Lower lobe of right lung (tissue), 2 donors: Measurements from ENCODE around the gene PTPRN2. TPM values are rescaled to one million over a fixed set of nuclear protein-coding genes. Genes with fewer than 3 reads are reported as not detected.
"Not testable (repeated sequence)": the region's sequence is repeated elsewhere in the genome, so short reads cannot be mapped to it uniquely, and the experiment has no call there.

Experiments
- ATAC-seq, 2 donors: fragments of 200-7000 bp; cut with Tn5 transposase; one replicate each; pipeline ENCODE4 v1.9.1; 2020 to 2022; ENCODE audit warnings: mild to moderate bottlenecking in 2 of 2, moderate library complexity in 2 of 2
- DNase-seq: peaks from one replicate; pipeline ENCODE4 v3.0.0-alpha.2; 2020
- H3K27ac ChIP-seq: fragments of 200-600 bp; one replicate; pipeline ENCODE4 v1.8.0; 2022
- H3K27me3 ChIP-seq: fragments of 200-600 bp; one replicate; pipeline ENCODE4 v1.8.0; 2022; ENCODE audit warnings: low read depth
- H3K36me3 ChIP-seq: fragments of 200-600 bp; one replicate; pipeline ENCODE4 v1.8.0; 2022; ENCODE audit warnings: mild to moderate bottlenecking
- H3K4me1 ChIP-seq: fragments of 200-600 bp; one replicate; pipeline ENCODE4 v1.8.0; 2022
- H3K4me3 ChIP-seq: fragments of 200-600 bp; one replicate; pipeline ENCODE4 v1.8.0; 2022; ENCODE audit warnings: mild to moderate bottlenecking
- H3K9me3 ChIP-seq: fragments of 200-600 bp; one replicate; pipeline ENCODE4 v1.8.0; 2022
- CTCF ChIP-seq: fragments of 200-600 bp; IDR thresholded peaks from one replicate; pipeline ENCODE4 v1.8.0; 2022; ENCODE audit warnings: antibody characterized with exemption, mild to moderate bottlenecking
- intact Hi-C: fragments of 100-400 bp; cut with DNase I; formaldehyde crosslinking; loops from one replicate; pipeline ENCODE4 v1.11.0; 2022
- total RNA-seq: library from RNA; stranded (reverse); fragmentation: NEBNext Ultra II Directional; extraction: Animal tissue kit (Norgen Biotek cat#: 25700); gene quantifications from one replicate; pipeline ENCODE4 v1.2.1, GENCODE V29; 2021
- donor health status: DM: no; HTN: yes; CAD: no; lungs with severe emphysema.

PTPRN2 gene
- total RNA-seq, 1 donor from 2014 or later: 6.8 TPM

DNA sequence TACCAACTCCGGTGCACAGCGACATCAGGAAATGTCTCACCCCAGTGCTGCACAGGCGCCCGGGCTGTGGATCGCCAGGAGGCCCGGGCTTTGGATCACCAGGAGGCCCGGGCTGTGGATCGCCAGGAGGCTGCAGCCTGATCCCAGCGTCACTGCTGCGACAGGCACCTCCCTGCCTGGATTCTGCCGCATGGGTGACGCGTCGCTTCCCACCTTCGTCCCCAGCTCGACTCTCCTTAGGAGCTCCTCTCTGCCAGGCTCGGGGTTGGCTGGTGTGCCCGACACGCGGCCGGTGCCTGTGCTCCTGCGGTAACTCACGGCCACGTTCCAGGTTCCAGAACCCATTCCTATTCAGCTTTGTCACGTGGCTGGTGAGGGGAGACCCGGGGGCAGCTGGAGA, 993.3 kb downstream of the PTPRN2 start:
- intact Hi-C loops: no loop called here
- H3K27me3 ChIP-seq: no peaks in the 10 kb centered on the region
- no peak for TF ChIP-seq CTCF
- H3K4me3 ChIP-seq: no peak overlapping the region
- H3K9me3 ChIP-seq: no peaks in the 10 kb centered on the region
- no peaks in the 10 kb centered on the region for H3K4me1 ChIP-seq
- no peaks in the 10 kb centered on the region for H3K36me3 ChIP-seq
- DNase-seq: no peak
- H3K27ac ChIP-seq: no peak overlapping the region
- ATAC-seq: no peak

DNA sequence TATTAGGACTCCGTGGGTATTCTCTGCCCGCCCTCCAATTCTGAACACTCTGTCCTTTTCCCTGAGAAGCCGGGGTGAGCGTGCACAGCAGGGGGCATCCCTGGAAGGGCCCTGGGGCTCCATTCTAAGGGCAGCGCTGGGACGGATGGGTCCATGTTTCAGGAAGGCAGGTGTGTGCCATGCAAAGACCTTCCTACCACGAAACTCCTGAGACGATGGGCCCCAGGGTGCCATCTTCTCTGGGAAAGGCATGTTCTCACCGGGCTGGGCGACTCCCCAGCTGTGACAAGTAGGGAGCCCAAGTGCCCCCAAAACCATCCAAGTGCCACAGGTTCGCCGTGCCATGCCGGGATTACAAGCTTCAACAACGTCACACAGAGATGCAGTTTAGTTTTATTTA, 994.1 kb downstream of the PTPRN2 start:
- no peak overlapping the region for H3K27ac ChIP-seq
- no peaks in the 10 kb centered on the region for H3K36me3 ChIP-seq
- intact Hi-C loops: no loop called here
- no peaks in the 10 kb centered on the region for H3K4me1 ChIP-seq
- no peaks in the 10 kb centered on the region for H3K27me3 ChIP-seq
- no peak for TF ChIP-seq CTCF
- no peak overlapping the region for H3K4me3 ChIP-seq
- no peaks in the 10 kb centered on the region for H3K9me3 ChIP-seq
- ATAC-seq (no peak), DNase-seq (no peak)

DNA sequence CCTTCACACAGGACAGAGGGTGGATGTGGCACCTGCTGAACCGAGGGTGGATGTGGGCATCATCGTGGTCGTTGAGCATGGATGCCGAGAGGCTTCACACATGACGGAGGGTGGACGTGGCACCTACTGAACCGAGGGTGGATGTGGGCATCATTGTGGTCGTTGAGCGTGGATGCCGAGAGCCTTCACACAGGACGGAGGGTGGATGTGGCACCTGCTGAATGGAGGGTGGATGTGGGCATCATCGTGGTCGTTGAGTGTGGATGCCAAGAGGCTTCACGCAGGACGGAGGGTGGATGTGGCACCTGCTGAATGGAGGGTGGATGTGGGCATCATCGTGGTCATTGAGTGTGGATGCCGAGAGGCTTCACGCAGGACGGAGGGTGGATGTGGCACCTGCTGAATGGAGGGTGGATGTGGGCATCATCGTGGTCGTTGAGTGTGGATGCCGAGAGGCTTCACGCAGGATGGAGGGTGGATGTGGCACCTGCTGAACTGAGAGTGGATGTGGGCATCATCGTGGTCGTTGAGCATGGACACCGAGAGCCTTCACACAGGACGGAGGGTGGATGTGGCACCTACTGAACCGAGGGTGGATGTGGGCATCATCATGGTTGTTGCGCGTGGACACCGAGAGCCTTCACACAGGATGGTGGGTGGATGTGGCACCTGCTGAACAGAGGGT, 994.8 kb downstream of the PTPRN2 start:
- DNase-seq, ATAC-seq: not testable (repeated sequence)

DNA sequence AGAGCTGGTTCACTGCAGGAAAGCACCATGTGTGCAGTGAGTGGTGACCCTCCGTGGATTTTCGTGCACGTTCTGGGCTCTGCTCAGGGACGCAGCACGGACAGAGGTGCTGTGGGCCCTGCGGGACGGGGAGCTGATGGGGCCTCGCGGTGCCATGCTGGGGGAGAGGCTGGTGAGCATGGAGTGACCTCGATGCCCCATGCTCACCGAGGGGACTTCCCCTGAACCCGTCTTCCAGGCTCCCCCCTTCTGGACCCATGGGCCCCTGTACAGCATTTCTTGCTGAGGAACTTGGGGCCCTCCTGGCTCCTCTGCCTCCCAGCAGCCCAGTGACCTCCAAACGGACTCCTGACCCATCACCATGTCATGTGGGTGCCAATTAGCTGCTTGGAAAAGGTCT, 997.1 kb downstream of the PTPRN2 start:
- Histone ChIP-seq H3K4me3 (no peak overlapping the region), H3K36me3 (no peaks in the 10 kb centered on the region), H3K4me1 (no peaks in the 10 kb centered on the region), H3K9me3 (peaks cover 2% of the 10 kb centered on the region), H3K27me3 (peaks cover 6% of the 10 kb centered on the region), H3K27ac (no peak overlapping the region)
- ATAC-seq (no peak), DNase-seq (no peak)
- TF ChIP-seq CTCF: no peak
- intact Hi-C loops: no loop called here

More for the DNA sequence above, 994.8 kb downstream of the PTPRN2 start:
- H3K36me3 ChIP-seq, H3K9me3 ChIP-seq, H3K27me3 ChIP-seq, H3K4me3 ChIP-seq, H3K4me1 ChIP-seq, H3K27ac ChIP-seq, intact Hi-C loops: not testable (repeated sequence)

DNA sequence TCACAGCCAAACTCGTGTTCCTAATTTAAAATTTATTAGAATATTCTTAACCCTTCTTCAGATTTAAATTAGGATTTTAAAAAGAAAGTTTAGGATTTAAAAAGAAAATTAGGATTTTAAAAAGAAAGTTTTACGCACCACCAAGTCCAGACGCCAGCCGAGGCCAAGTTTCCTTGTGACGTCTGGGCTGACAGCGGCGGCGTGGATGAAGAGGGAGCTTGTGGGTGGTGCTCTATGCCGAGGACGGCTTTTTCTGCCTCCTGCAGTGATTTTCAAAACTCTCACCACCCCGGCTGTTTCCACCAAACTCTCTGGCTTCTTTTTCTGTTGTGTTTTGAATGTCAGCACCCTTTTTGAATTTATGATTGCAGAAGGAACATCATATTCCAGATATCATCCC, 997.9 kb downstream of the PTPRN2 start:
- H3K27me3 ChIP-seq: peaks cover 6% of the 10 kb centered on the region
- no peak for DNase-seq
- intact Hi-C loops: no loop called here
- H3K36me3 ChIP-seq: no peaks in the 10 kb centered on the region
- ATAC-seq: no peak
- no peaks in the 10 kb centered on the region for H3K4me1 ChIP-seq
- H3K27ac ChIP-seq: no peak overlapping the region
- TF ChIP-seq CTCF: no peak
- H3K9me3 ChIP-seq: peaks cover 4% of the 10 kb centered on the region
- H3K4me3 ChIP-seq: no peak overlapping the region

DNA sequence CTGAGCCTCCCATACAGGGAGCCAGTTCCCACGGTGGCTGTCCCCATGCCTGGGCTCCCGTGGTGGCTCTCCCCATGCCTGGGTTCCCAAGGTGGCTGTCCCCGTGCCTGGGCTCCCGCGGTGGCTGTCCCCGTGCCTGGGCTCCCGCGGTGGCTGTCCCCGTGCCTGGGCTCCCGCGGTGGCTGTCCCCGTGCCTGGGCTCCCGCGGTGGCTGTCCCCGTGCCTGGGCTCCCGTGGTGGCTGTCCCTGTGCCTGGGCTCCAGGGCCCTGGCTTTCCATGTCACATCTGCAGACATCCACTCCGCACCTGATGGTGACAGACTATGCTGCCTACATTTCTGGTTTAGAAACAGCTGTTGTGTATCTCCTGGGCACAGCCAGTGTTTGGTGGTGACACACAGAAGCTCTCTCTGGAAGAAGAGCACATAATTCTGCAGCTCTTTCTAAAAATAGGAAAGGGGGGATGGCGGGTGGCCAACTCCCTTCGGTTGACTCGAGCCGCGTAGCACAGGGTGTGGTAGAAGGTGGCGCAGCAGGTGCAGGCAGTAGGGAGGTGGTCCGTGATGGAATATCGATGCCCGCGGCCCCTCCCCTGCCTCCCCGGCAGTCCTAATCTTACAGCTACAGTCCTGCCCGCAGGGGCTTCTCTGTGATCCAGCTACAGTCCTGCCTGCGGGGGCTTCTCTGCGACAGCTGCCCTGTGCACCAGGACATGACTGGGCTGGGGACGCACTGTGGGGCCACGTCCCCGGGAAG, 999.6 kb downstream of the PTPRN2 start:
- Histone ChIP-seq H3K4me1 (no peaks in the 10 kb centered on the region), H3K27me3 (peaks cover 6% of the 10 kb centered on the region), H3K36me3 (no peaks in the 10 kb centered on the region), H3K4me3 (no peak overlapping the region), H3K9me3 (peaks cover 4% of the 10 kb centered on the region), H3K27ac (no peak overlapping the region)
- TF ChIP-seq CTCF: no peak
- peak; percentile 38 for DNase-seq
- intact Hi-C loops: no loop called here
- ATAC-seq: no peak
